Suprapubic skin (tissue), 4 donors: Measurements from ENCODE around the gene HSDL2. TPM values are rescaled to one million over a fixed set of nuclear protein-coding genes. Genes with fewer than 3 reads are reported as not detected.
"Not testable (repeated sequence)": the region's sequence is repeated elsewhere in the genome, so short reads cannot be mapped to it uniquely, and the experiment has no call there.

ENCODE experiments used
- DNase-seq, 2 donors: peaks; one replicate each; pipeline ENCODE4 v3.0.0-alpha.2; 2019; ENCODE audit warnings: low spot score in 2 of 2
- H3K27ac ChIP-seq: fragments of 200-600 bp; sonication (generic); one replicate; pipeline ENCODE4 v1.5.1; 2019
- H3K27me3 ChIP-seq: fragments of 200-600 bp; sonication (generic); one replicate; pipeline ENCODE4 v1.5.1; 2019
- H3K36me3 ChIP-seq: fragments of 200-600 bp; sonication (generic); one replicate; pipeline ENCODE4 v1.5.1; 2019
- H3K4me1 ChIP-seq: fragments of 200-600 bp; sonication (generic); one replicate; pipeline ENCODE4 v1.5.1; 2019
- H3K4me3 ChIP-seq: fragments of 200-600 bp; sonication (generic); one replicate; pipeline ENCODE4 v1.5.1; 2019; ENCODE audit warnings: mild to moderate bottlenecking
- H3K9me3 ChIP-seq: fragments of 200-600 bp; sonication (generic); one replicate; pipeline ENCODE4 v1.5.1; 2019
- CTCF ChIP-seq, 2 donors: fragments of 200-600 bp in 1 of 2; fragments of 450-650 bp in 1 of 2; sonication (generic) in 1 of 2; IDR thresholded peaks; one replicate each; pipeline ENCODE4 v1.5.1; 2016 to 2019; ENCODE audit warnings: antibody characterized with exemption in 2 of 2, mild to moderate bottlenecking in 1 of 2, moderate library complexity in 1 of 2
- EP300 ChIP-seq: sonication (generic); formaldehyde crosslinking; IDR thresholded peaks from one replicate; pipeline ENCODE4 v1.6.1; 2017; ENCODE audit warnings: antibody characterized with exemption
- POLR2A ChIP-seq, 2 donors: fragments of 450-650 bp; IDR thresholded peaks; one replicate each; pipeline ENCODE4 v1.6.1; 2017; ENCODE audit warnings: antibody characterized with exemption in 2 of 2, mild to moderate bottlenecking in 2 of 2, moderate library complexity in 2 of 2
- POLR2AphosphoS5 ChIP-seq, 3 donors: sonication (generic); formaldehyde crosslinking; IDR thresholded peaks; one replicate each; pipeline ENCODE4 v1.6.1; 2017; ENCODE audit warnings: antibody characterized with exemption in 3 of 3
- WGBS: methylation state at CpG from one replicate; pipeline ENCODE4 v1.1.5; 2018; 5-methylcytosine and 5-hydroxymethylcytosine counted together
- total RNA-seq, 4 donors: library from RNA; depleted of rRNA; stranded (reverse); fragments of >200 nt; gene quantifications; one replicate each; pipeline ENCODE4 v1.1.0, GENCODE V29; 2016

The HSDL2 gene
- total RNA-seq, 4 donors from 2014 or later, result 32.5 to 46.1 (median 33.2) TPM

GRCh38 chr9:112366591-112366990, 13.3 kb upstream of the HSDL2 start:
- TF ChIP-seq POLR2A (IDR thresholded peaks at IDR 0.05), result no peak
- H3K27me3 ChIP-seq, result no peaks in the 10 kb centered on the region

GRCh38 chr9:112367465-112367864, 12.4 kb upstream of the HSDL2 start:
- H3K36me3 ChIP-seq, result no peaks in the 10 kb centered on the region
- DNase-seq, result no peak
- H3K27ac ChIP-seq, result no peak overlapping the region
- no peaks in the 10 kb centered on the region for H3K27me3 ChIP-seq
- H3K4me1 ChIP-seq, result no peaks in the 10 kb centered on the region
- TF ChIP-seq POLR2A (IDR thresholded peaks at IDR 0.05) (no peak), EP300 (no peak), POLR2AphosphoS5 (IDR thresholded peaks at IDR 0.05) (no peak), CTCF (IDR thresholded peaks at IDR 0.05) (no peak)
- H3K9me3 ChIP-seq, result no peaks in the 10 kb centered on the region
- no peak overlapping the region for H3K4me3 ChIP-seq

More at GRCh38 chr9:112366591-112366990, 13.3 kb upstream of the HSDL2 start:
- Histone ChIP-seq H3K27ac (no peak overlapping the region), H3K36me3 (no peaks in the 10 kb centered on the region), H3K4me1 (peaks cover 2% of the 10 kb centered on the region), H3K9me3 (no peaks in the 10 kb centered on the region), H3K4me3 (no peak overlapping the region)
- WGBS, result 81% methylated on average over 3 of the region's 3 CpGs
- no peak for DNase-seq

- H3K36me3 ChIP-seq, result no peaks in the 10 kb centered on the region
- no peaks in the 10 kb centered on the region for H3K9me3 ChIP-seq
- no peaks in the 10 kb centered on the region for H3K27me3 ChIP-seq
- WGBS, result 83% methylated on average over 1 of the region's 1 CpG
- H3K4me1 ChIP-seq, result no peaks in the 10 kb centered on the region
- no peak overlapping the region for H3K4me3 ChIP-seq
- DNase-seq, result no peak
- H3K27ac ChIP-seq, result no peak overlapping the region
- no peak for TF ChIP-seq CTCF (IDR thresholded peaks at IDR 0.05)
- TF ChIP-seq EP300, result no peak
- no peak for TF ChIP-seq POLR2AphosphoS5 (IDR thresholded peaks at IDR 0.05)
- TF ChIP-seq POLR2A (IDR thresholded peaks at IDR 0.05), result no peak
These were observed 10.1 kb upstream of the HSDL2 start for GRCh38 chr9:112369817-112370216.

GRCh38 chr9:112371060-112371459, 8.8 kb upstream of the HSDL2 start:
- Histone ChIP-seq H3K4me1 (no peaks in the 10 kb centered on the region), H3K4me3 (no peak overlapping the region), H3K9me3 (no peaks in the 10 kb centered on the region), H3K36me3 (no peaks in the 10 kb centered on the region), H3K27me3 (no peaks in the 10 kb centered on the region), H3K27ac (no peak overlapping the region)
- WGBS, result 92% methylated on average over 1 of the region's 1 CpG
- TF ChIP-seq CTCF (IDR thresholded peaks at IDR 0.05) (no peak), POLR2A (IDR thresholded peaks at IDR 0.05) (no peak), EP300 (no peak), POLR2AphosphoS5 (IDR thresholded peaks at IDR 0.05) (no peak)
- no peak for DNase-seq

- H3K9me3 ChIP-seq, H3K27me3 ChIP-seq, H3K27ac ChIP-seq, DNase-seq, H3K36me3 ChIP-seq, H3K4me3 ChIP-seq: not testable (repeated sequence)
- peaks cover 24% of the 10 kb centered on the region for H3K4me1 ChIP-seq
- WGBS, result 72% methylated on average over 2 of the region's 2 CpGs
These were observed 6.2 kb upstream of the HSDL2 start for GRCh38 chr9:112373666-112374065.

GRCh38 chr9:112374232-112374631, 5.7 kb upstream of the HSDL2 start:
- H3K9me3 ChIP-seq, H3K27me3 ChIP-seq, DNase-seq, H3K36me3 ChIP-seq, H3K27ac ChIP-seq, H3K4me3 ChIP-seq: not testable (repeated sequence)
- WGBS, result 92% methylated on average over 2 of the region's 2 CpGs
- H3K4me1 ChIP-seq, result peaks cover 26% of the 10 kb centered on the region

GRCh38 chr9:112375361-112375760, 4.5 kb upstream of the HSDL2 start:
- H3K4me1 ChIP-seq, result peaks cover 26% of the 10 kb centered on the region
- no peak for TF ChIP-seq POLR2A (IDR thresholded peaks at IDR 0.05)
- TF ChIP-seq EP300, result no peak
- no peak for TF ChIP-seq POLR2AphosphoS5 (IDR thresholded peaks at IDR 0.05)
- TF ChIP-seq CTCF (IDR thresholded peaks at IDR 0.05), result no peak
- no peaks in the 10 kb centered on the region for H3K36me3 ChIP-seq
- no peaks in the 10 kb centered on the region for H3K27me3 ChIP-seq
- no peak overlapping the region for H3K27ac ChIP-seq
- 89% methylated on average over 5 of the region's 5 CpGs for WGBS
- DNase-seq, result no peak
- no peak overlapping the region for H3K4me3 ChIP-seq
- no peaks in the 10 kb centered on the region for H3K9me3 ChIP-seq
